ENCODE data around the gene PHF21A.

PHF21A gene

DNA sequence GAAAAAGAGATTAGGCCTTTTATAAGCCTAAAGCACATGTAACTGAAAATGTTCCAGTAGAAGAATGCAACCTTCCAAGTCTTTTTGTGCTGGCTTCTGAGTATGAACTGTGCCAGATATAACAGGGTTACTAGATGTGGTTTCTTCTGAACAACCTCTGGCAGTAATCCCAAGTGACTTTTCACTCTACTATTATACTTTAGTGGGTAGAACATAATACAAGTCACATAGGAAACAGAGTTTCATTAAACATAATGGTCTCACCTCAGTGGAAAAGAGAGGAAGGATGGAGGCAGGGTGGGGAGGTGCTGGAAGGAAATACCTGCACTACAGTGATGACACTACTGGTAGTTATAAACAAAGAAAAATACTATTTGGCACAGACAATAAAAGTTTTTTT lies 81.3 kb downstream of the PHF21A start:
- H3K79me2 ChIP-seq (ENCODE audit: insufficient read depth, low read length), result no peaks in the 10 kb centered on the region
- no peak overlapping the region for H3K27ac ChIP-seq (ENCODE audit: low read depth, low read length)

DNA sequence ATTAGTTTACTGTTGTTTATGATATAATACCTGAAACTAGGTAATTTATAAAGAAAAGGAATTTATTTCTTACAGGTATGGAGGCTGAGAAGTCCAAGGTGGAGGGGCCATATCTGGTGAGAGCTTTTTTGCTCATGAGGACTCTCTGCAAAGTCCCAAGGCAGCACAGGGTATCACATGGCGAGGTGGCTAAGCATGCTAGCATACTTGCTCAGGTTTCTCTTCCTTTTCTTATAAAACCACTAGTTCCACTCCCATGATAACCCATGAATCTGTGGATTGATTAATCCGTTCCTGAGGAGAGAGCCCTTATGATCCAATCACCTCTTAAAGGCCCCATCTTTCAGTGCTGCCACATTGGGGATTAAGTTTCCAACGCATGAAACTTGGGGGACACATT lies 82.7 kb downstream of the PHF21A start:
- Histone ChIP-seq H3K79me2 (ENCODE audit: insufficient read depth, low read length) (no peaks in the 10 kb centered on the region), H3F3A (ENCODE audit: insufficient read depth) (no peaks in the 10 kb centered on the region; the same call in 1 of the 2 replicates), H3K27me3 (ENCODE audit: low read length) (no peaks in the 10 kb centered on the region), H2AFZ (ENCODE audit: low read depth, low read length, severe bottlenecking) (no peak overlapping the region), H3K9me3 (ENCODE audit: insufficient read depth, low read length) (no peaks in the 10 kb centered on the region), H3K4me3 (ENCODE audit: insufficient read depth, low read length, poor library complexity, severe bottlenecking) (no peak overlapping the region), H3K9me2 (replicated peaks; ENCODE audit: insufficient read depth, low read length) (no peaks in the 10 kb centered on the region), H3K27ac (ENCODE audit: low read depth, low read length) (no peak overlapping the region), H3K36me3 (ENCODE audit: low read length) (no peaks in the 10 kb centered on the region), H3K9ac (ENCODE audit: low read length) (no peak overlapping the region), H4K20me1 (ENCODE audit: low read depth, low read length) (no peaks in the 10 kb centered on the region), H3K4me2 (ENCODE audit: low read depth, low read length, poor library complexity, severe bottlenecking) (no peak overlapping the region)
- TF ChIP-seq EZH2phosphoT487 (conservative IDR thresholded peaks at IDR 0.05; ENCODE audit: low read length), result no peak
- TF ChIP-seq, protein P1, sequence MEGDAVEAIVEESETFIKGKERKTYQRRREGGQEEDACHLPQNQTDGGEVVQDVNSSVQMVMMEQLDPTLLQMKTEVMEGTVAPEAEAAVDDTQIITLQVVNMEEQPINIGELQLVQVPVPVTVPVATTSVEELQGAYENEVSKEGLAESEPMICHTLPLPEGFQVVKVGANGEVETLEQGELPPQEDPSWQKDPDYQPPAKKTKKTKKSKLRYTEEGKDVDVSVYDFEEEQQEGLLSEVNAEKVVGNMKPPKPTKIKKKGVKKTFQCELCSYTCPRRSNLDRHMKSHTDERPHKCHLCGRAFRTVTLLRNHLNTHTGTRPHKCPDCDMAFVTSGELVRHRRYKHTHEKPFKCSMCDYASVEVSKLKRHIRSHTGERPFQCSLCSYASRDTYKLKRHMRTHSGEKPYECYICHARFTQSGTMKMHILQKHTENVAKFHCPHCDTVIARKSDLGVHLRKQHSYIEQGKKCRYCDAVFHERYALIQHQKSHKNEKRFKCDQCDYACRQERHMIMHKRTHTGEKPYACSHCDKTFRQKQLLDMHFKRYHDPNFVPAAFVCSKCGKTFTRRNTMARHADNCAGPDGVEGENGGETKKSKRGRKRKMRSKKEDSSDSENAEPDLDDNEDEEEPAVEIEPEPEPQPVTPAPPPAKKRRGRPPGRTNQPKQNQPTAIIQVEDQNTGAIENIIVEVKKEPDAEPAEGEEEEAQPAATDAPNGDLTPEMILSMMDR (IDR thresholded peaks at IDR 0.05; ENCODE audit: insufficient read depth, low read length, poor library complexity, severe bottlenecking), result no peak

More for the DNA sequence above, 81.3 kb downstream of the PHF21A start:
- Histone ChIP-seq H3K9me3 (ENCODE audit: insufficient read depth, low read length) (no peaks in the 10 kb centered on the region), H3K9ac (ENCODE audit: low read length) (no peak overlapping the region), H3K27me3 (ENCODE audit: low read length) (no peaks in the 10 kb centered on the region), H3F3A (ENCODE audit: insufficient read depth) (no peaks in the 10 kb centered on the region; the same call in 1 of the 2 replicates), H4K20me1 (ENCODE audit: low read depth, low read length) (no peaks in the 10 kb centered on the region), H3K9me2 (replicated peaks; ENCODE audit: insufficient read depth, low read length) (no peaks in the 10 kb centered on the region), H3K36me3 (ENCODE audit: low read length) (no peaks in the 10 kb centered on the region), H2AFZ (ENCODE audit: low read depth, low read length, severe bottlenecking) (no peak overlapping the region), H3K4me3 (ENCODE audit: insufficient read depth, low read length, poor library complexity, severe bottlenecking) (no peak overlapping the region), H3K4me2 (ENCODE audit: low read depth, low read length, poor library complexity, severe bottlenecking) (no peak overlapping the region)
- TF ChIP-seq EZH2phosphoT487 (conservative IDR thresholded peaks at IDR 0.05; ENCODE audit: low read length), result no peak
- TF ChIP-seq, protein P1 (IDR thresholded peaks at IDR 0.05; ENCODE audit: insufficient read depth, low read length, poor library complexity, severe bottlenecking), result no peak

DNA sequence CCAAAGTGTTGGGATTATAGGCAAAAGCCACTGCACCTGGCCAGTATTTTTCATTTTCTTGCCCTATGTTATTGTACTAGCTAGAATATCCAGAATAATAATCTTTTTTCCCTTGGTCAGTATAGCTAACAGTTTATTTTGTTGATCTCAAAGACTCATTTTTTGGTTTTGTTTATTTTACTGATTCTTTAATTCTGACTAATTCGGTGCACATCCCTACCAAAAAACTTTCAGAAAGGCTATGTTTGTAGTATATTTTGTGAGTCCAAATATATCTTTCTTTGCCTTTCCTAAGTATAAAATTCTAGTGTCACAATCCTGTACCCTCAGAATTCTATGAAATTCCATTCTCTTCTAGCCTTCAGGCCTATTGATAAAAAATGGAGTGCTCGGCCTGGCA lies 84.3 kb downstream of the PHF21A start:
- H3K9me3 ChIP-seq (ENCODE audit: insufficient read depth, low read length), result no peaks in the 10 kb centered on the region
- no peak overlapping the region for H3K4me2 ChIP-seq (ENCODE audit: low read depth, low read length, poor library complexity, severe bottlenecking)
- H3F3A ChIP-seq (ENCODE audit: insufficient read depth), result no peaks in the 10 kb centered on the region; the same call in 1 of the 2 replicates
- no peak overlapping the region for H2AFZ ChIP-seq (ENCODE audit: low read depth, low read length, severe bottlenecking)
- H4K20me1 ChIP-seq (ENCODE audit: low read depth, low read length), result no peaks in the 10 kb centered on the region
- H3K4me3 ChIP-seq (ENCODE audit: insufficient read depth, low read length, poor library complexity, severe bottlenecking), result no peak overlapping the region
- TF ChIP-seq, protein P1 (IDR thresholded peaks at IDR 0.05; ENCODE audit: insufficient read depth, low read length, poor library complexity, severe bottlenecking), result no peak
- TF ChIP-seq EZH2phosphoT487 (conservative IDR thresholded peaks at IDR 0.05; ENCODE audit: low read length), result no peak
- no peak overlapping the region for H3K9ac ChIP-seq (ENCODE audit: low read length)
- no peak overlapping the region for H3K27ac ChIP-seq (ENCODE audit: low read depth, low read length)
- no peaks in the 10 kb centered on the region for H3K27me3 ChIP-seq (ENCODE audit: low read length)
- H3K79me2 ChIP-seq (ENCODE audit: insufficient read depth, low read length), result no peaks in the 10 kb centered on the region
- no peaks in the 10 kb centered on the region for H3K9me2 ChIP-seq (replicated peaks; ENCODE audit: insufficient read depth, low read length)
- no peaks in the 10 kb centered on the region for H3K36me3 ChIP-seq (ENCODE audit: low read length)
